Stimulated activated CD4-positive, alpha-beta T cell treated with anti-CD3 and anti-CD28 coated beads, Interleukin-1b, Interleukin-23, amount 100 ng/mL, for 24 hours (primary cell): Measurements from ENCODE around the gene DHRS2.
A peak's percentile ranks its signal among the peaks of the same experiment; 100 is the strongest.

Experiments used
- DNase-seq, 4 experiments: peaks; one replicate each; pipeline ENCODE4 v3.0.0-alpha.2; 2020; ENCODE audit warnings: low read depth in 4 of 4, low spot score in 1 of 4

Gene DHRS2

DNA sequence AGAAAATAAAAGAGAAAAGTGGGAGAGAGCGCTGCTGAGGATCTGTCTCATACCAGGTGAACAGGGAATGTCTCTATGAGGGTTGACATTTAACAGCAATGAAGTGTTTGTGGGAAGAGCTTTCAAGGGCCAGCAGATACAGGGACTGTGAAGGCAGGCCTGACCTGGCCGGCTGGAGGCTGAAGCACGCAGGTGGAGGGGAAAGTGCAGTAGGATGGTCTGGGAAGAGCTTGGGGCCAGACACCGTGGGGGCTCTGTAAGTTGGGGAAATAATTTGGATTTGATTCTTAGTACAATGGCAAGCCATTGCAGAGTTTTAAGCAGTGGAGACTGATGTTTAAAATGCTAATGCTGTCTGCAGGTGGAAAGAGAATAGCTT lies 23.8 kb upstream of the DHRS2 start:
- no peak for DNase-seq

GRCh38 chr14:23612802-23613201 lies 23.4 kb upstream of the DHRS2 start:
- no peak for DNase-seq

GRCh38 chr14:23613242-23614070 lies 22.7 kb upstream of the DHRS2 start:
- no peak for DNase-seq

- DNase-seq, result no peak
Observed at GRCh38 chr14:23614395-23614828, 21.8 kb upstream of the DHRS2 start.

DNA sequence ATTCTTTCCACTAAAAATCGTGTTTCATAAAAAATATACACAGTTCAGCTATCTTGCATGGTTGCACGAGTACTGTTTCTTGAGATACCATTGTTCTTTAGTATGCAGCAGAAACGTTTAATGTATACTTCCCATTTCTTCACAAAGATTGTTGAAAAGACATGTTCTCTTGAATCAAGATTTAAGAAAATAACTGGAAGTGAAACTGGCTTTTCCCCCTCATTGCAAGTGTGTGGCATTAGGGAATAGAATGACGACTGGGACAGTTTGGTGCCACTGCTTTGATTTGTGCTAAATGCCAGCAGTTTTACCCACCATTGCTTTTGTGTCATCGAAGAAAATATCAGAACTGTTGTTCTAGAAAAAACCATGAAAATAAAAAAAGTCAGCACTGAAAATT lies 20.3 kb upstream of the DHRS2 start:
- no peak for DNase-seq

DNA sequence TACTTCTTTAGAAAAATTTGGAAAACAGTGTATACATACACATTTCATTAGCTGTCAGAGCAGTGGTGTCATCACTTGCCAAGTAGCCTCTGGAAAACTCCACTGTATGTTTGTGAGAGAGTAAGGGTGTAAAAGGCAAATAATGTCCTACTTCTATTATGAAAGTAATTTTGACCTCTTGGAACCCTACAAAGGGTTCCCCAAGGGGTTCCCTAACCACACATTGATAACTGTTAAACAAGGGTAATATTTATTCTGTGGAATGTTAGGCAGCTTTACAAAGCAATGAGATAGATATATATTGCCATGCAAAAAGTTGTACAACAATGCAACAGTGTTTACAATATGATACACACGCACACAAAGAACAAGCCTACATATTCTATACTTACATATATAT lies 18.6 kb upstream of the DHRS2 start:
- no peak for DNase-seq

- no peak for DNase-seq
Observed at GRCh38 chr14:23618415-23618988, 17.7 kb upstream of the DHRS2 start.

DNA sequence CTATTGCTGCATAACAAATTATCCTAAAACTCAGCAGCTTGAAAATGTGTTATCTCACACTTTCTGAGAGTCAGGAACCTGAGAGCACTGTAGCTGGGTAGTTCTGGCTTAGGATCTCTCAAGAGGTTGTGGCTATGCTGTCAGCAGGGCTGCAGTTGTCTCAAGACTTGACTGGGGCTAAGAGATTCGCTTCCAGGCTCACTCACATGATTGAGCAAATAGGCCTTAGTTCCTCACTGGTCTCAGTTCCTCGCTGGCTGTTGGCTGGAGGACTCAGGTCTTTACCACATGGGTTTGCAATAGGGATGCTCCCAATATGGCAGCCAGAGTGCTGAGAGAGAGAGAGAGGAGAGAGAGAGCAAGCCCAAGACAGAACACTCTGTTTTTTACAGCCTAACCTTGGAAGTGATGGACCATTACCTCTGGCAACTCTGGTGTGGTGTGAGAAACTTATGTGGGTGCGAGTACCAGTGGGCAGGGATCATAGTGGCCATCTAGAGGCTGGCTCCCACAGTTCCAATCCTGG lies 15.9 kb upstream of the DHRS2 start:
- DNase-seq, result no peak

- DNase-seq, result no peak
Observed at GRCh38 chr14:23621204-23621931, 14.8 kb upstream of the DHRS2 start.

DNA sequence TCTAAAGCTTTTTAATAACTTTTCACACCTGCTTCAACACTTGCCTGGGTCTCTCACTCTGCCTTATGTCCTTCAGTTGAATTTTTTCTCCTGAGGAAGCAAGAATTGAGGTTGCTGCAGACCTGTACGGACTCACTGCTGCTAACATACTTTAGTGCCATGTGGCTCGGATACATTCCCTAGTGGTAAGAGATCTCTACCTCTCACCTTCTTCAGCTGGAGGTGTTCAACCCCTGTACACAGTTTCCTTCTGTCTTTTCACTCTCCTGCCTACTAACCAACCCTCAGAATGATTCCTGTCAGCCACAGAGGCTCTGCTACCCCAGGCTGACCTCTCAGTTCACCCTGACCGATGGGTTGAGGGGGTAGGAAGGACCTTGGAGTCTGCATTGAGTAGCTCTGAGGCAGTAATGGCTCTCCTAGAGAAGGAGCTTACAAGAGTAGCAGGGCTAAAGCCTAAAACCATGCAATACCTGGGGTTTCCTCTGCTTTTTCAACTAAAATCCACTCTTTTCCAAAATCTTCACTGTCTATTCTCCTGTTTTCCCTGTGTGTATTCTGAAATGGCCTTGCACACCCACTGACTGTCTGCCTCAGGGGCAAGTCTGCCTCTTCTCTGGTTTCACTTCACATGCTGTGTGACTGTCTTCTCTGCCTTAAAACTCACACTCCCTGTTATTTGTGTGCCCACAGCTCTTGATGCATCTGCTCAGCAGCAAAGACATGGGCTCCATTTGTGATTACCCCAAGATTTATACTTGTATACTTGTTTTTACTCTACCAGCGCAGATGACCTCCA lies 14.0 kb upstream of the DHRS2 start:
- no peak for DNase-seq

- no peak for DNase-seq
Observed at GRCh38 chr14:23622990-23623389, 13.2 kb upstream of the DHRS2 start.

DNA sequence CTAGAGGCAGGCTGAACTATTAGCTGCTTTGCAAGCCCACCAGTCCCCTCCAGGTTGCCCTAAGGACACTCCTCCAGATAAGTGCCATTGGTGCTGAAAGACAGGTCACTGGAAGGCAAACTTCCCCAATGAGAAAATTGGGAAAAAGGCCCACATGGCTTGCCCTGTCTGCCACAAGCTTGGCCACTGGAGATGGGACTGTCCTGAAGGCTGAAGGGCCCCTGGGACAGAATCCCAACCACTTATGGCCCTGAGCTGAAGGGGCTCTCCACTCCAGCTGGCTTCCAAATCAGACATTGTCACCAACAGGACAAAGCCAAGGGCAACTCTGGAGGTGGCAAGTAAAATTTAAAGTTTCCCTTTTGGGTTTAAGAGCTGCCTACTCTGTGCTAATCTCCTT lies 12.2 kb upstream of the DHRS2 start:
- no peak for DNase-seq

DNA sequence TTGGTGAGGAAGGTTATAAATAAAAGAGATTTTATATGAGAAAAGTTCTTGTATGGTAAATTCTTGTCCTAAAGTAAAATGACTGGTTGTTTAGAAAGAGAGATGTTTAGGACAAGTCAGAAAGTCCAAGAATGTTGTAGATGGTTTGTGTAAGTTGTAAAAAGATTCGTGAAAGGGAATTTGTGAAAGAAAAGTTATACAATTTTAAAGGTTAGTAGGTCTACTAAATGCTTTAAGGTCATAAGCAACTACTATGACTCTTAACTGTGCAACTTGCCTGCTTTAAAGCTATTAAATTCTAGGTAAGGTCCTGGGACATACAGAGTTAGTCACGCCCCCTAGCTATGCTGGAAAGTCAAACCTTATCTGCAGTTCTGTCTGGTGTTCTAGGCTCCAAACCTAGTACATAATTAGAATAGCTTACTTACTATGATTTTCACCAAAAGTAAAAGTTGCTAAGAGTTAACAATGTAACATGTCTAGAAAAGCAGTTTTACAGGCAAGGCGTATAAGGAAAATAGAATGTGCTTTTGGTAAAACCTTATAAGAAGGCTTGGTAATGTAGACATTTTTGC lies 11.2 kb upstream of the DHRS2 start:
- no peak for DNase-seq

DNA sequence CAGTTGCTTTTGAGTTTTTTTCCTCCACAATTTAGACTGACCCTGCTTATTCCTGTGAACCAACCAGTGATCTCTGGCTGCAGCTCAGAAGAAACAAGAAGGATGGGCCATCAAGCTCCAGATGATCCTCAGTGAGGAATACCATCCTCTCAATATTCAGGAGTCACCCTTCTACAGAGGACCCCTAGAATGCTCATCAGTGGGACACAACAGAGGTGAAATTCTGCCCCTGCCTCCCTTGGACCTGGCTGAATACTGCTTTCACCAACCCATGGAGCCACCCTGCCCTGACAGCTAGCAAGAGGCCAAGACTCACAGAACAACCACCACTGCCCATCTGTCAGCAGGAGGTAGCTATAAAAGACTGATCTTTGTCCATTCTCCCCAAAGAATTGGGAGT lies 9.2 kb upstream of the DHRS2 start:
- no peak for DNase-seq

DNA sequence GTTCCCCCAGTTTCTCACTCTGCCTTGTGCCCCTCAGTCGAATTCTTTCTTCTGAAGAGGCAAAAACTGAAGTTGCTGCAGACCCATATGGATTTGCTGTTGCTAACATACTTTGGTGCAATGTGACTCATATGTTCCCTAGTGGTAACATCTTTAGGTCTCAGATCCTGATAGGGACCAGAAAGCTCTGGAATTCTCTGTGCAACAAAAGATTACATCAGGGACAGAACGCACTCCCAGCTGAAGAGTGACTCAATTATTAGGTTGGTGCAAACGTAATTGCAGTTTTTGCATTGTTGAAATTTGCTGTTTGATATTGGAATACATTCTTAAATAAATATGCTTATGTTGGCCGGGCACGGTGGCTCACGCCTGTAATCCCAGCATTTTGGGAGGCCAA lies 8.2 kb upstream of the DHRS2 start:
- DNase-seq, result no peak

GRCh38 chr14:23629204-23629603 lies 7.0 kb upstream of the DHRS2 start:
- no peak for DNase-seq

DNA sequence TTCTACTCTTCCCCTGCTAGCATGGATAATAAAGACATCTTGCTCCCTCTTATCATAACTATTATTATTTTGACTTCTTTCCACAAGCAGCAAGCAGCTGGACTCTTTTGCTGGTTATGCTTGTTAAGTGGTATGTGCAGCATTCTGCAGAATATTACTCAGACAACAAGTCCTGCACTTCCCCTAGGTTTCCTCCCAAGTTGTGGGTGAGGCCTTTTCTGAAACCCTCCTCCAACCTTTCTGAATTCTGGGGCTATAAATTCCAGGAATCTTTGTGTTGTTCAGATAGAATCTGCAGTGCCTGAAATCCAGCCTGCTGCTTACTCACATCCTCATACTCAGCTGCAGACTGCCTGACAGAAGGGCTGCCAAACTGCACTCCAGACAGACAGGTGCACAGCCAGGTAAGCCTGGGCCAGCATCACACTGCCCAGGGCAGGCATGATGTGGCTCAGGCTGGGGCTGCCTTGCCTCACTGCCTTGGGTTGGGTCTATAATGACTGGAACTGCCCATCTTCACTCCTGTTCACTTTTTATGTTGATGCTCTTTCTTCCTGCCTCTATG lies 6.2 kb upstream of the DHRS2 start:
- no peak for DNase-seq

DNA sequence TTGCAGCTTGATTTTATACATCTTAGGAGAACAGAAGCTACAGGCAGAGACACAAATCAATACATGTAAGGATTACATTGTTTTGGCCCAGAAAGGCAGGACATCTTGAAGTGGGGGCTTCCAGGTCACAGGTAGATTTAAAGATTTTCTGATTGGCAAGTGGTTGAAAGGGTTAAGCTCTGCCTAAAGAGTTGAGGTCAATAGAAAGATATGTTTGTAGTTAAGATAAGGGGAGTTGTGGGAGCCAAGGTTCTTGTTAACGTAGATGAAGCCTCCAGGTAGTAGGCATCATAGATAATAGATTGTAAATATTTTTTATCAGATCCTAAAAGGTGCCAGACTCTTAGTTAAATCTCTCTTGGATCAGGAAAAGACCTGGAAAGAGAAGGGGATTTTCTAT lies 5.5 kb upstream of the DHRS2 start:
- no peak for DNase-seq

- no peak for DNase-seq
Observed at GRCh38 chr14:23631234-23631633, 4.9 kb upstream of the DHRS2 start.

- DNase-seq, result peak; percentile 54 to 68 (median 67)
Observed at GRCh38 chr14:23631702-23632460, 4.3 kb upstream of the DHRS2 start.
